Activated T-cell treated with anti-CD3 and anti-CD28 coated beads for 4 hours (primary cell): ENCODE results near the gene STK11.

Experiments used
- DNase-seq: peaks from one replicate; pipeline ENCODE4 v3.0.0-alpha.2; 2020

Gene STK11

DNA sequence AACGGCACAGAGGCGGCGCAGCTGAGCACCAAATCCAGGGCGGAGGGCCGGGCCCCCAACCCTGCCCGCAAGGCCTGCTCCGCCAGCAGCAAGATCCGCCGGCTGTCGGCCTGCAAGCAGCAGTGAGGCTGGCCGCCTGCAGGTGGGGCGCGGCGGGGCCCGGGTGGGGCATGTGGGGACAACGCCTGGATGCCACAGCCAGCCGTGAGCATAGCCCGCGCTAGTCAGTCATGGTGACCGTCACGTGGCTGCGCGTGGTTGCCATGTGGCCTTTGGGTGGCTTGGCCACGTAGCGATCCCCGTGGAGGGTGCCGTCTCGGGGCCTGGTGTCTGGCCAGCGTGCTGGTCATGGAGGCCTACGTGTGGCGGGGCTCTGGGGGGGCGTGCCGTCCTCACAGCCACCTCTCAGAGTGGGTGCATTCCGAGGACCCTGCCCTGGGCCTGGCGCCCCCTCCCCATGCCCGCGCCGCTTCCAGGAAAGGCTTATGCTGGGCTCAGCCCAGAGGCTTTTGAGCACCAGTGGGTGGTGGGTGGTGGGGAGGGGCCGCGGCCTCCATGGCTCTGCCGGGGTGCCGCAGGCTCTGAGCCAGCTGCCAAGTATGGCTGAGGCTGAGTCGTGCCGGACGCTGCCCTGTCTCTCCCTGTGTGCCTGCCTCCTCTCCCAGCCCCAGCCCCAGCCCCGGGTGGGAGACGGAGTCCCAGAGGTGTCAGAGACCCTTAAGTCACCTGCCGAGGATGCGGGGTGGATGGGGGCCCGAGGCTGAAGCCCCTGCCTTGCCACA is 21.1 kb downstream of the STK11 start:
- no peak for DNase-seq

GRCh38 chr19:1227304-1228054 is 21.9 kb downstream of the STK11 start:
- no peak for DNase-seq

- no peak for DNase-seq
Observed at GRCh38 chr19:1228161-1228957, 22.8 kb downstream of the STK11 start.

- no peak for DNase-seq
Observed at GRCh38 chr19:1229056-1229923, 23.7 kb downstream of the STK11 start.

DNA sequence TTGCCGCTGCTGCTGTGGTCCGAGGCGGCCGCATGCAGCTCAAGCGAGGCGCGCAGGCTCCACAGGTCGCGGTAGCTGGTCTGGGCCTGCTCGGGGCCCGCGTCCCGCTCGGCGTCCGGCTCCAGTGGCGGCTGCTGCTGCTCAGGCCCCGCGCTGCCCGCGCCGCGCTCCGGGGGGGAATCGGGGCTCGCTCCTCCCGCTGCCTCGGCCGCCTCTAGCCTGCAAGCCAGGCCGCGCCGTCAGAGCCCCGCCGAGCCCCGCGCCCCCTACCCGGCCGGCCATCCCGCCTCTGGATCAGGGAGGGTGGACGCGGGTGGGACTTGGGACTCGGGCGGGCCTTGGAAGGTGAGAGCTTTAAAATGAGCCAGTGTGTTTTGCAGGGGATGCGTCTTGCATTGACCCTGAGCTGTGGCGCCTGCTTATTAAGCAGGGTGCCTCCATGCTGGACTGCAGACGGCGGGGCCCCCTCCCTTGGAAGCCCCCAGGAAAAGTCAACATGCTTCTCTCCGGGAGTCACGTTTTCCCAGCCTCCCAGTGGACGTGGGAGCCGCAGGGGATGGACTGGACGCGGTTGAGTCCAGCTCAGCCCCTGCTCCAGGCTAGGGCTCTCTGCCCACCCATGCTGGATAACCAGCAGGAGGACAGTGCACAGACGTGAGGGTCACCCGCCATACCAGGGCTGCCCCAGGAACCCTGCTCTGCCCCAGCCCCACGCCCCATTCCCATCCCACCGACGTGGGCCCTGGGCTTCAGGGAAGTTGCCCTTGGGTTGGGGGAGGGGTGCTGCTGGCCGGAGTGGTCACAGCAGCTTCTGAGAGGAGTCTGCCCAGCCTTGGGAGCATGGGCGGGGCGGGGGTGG is 24.6 kb downstream of the STK11 start:
- no peak for DNase-seq

DNA sequence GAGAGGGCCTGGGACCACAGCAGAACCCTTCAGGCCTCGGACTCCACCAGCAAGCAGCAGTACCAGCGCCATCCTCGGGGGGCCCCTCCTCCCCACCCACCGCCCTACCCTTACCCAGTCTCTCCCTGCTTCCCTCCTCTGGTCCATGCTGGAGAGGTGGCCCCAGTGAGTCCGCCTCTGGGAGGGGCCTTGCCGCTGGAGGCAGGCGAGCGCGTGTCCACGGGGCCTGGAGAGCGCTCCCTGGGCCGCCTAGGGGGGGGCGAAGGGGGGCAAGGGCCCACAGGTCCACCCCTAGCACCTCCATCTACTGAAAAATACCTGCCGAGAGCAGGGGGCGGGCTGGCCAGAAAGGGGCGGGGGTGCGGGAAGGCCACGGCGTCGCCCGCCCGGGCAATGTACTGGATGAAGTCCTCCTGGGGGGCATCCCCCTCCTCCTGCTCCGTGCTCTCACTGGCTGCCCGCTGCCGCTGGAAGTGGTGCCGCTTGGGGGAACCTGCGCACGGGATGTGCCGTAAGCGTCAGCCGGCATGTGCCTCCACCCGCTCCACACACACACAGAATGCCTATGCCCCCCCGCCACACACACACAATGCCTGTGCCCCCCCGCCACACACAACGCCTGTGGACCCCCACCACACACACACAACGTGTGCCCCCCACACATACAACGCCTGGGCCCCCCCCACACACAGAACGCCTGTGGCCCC is 25.4 kb downstream of the STK11 start:
- no peak for DNase-seq

DNA sequence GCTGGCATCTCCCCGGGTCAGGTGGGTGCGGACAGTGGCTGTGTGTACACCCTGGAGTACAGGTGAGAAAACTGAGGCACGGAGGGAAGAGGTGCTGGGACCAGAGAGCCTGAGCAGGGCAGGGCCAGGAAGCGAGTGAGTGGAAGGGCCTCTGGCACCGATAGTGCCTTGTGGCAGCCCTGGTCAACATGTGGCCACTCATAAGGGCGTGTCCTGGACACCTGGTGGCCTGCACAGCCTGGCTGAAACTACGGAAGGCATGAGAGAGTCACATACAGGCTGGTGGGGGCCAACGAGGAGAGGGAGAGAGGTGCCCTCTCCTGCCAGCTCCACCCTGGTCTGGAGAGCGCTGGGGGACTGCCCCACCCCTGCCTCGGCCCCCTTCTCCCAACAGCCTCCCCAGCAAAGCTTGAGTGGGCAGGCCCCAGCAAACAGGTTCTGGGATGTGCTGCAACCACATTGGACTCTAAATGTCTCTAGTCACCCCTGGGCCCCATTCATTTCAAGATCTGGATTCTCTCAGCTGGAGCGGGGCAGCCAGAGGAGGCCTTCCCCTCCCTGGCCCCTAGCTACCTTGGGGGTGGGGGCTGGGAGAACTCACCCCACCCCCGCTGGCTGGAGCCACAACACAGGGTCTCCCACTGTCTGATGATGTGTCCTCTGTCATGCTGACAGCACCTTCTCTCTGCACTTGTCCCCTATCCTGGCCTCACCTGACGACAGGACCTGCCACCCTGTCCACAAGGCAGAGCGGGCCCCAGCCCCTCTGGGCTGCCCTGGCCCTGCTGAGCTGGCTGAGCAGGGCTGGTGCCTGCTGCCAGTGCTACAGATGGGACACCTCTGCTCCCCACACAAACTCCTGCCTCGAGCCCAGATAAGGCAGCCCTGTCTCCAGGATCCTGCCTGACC is 26.4 kb downstream of the STK11 start:
- DNase-seq: no peak

- no peak for DNase-seq
Observed at GRCh38 chr19:1232652-1233072, 27.1 kb downstream of the STK11 start.

- DNase-seq: no peak
Observed at GRCh38 chr19:1233115-1233667, 27.6 kb downstream of the STK11 start.

DNA sequence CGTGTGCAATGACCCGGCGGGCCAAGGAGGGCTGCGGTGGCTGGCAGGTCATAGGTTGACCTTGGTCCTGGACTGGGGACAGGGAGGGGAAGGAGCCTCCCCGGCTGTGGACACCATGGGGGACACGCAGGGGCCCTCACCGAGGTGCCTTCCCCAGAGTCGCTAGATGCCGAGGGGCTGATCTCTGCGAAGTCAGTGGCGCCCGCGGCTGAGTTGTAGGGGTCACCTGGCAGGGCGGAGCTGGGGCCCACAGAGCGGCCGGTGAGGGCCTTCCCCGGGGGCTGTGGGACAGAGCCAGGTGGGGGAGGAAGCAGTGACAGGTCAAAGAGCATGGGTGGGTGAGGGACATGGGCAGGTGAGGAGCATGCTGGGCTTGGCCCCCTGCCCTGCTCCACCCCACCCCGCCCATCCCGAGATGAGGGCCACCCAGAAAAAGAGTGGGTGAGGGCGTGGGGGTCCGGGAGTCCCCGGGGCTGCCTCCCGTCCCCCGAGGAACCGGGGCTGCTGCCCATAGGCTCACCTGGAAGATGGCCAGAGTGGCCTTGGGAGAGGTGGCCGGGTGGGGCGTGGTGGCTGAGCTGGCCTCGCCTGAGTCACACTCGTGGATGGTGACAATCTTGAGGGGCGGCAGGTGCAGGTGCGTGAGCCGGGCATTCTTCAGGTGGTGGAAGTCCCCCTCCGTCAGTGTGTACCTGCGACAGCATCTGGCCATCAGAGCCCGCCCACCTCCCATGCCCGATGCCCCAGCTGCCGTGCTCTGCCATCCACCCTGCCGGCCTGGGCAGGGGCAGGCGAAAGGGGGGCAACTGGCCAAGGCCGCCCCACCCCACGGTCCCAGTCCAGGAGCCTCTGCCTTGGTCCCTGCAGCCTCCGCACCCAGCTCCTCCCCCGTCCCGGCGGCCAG is 28.7 kb downstream of the STK11 start:
- no peak for DNase-seq

DNA sequence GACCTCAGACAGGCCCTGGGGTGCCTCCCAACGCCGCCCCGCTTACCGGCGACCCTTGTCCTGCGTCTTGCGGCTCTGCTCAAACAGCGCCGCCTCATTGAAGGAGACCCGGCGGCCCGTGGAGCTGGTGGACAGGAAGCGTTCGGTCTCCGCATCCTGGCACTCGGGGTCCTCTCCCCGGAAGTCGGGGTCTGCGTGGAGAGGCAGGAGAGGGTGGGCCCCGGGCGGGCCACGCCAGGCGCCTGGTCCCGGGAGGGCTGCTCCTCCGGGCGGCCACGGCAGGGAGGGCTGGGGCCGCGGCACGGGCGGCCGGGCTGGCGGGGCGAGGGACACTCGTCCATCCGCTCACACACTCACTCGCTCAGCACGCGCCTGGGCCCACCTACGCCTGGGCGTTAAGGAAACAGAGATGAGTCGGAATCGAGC is 29.4 kb downstream of the STK11 start:
- no peak for DNase-seq

GRCh38 chr19:1235625-1236538 is 30.3 kb downstream of the STK11 start:
- DNase-seq: no peak

- DNase-seq: no peak
Observed at GRCh38 chr19:1236576-1236975, 31.0 kb downstream of the STK11 start.

- no peak for DNase-seq
Observed at GRCh38 chr19:1237027-1237659, 31.6 kb downstream of the STK11 start.

- DNase-seq: no peak
Observed at GRCh38 chr19:1237754-1238368, 32.3 kb downstream of the STK11 start, which contains the start of gene CBARP. Gene CBARP, minus strand, starts transcription at chr19:1238005. Its CDS starts 1,905 bp downstream, at chr19:1236100.
